ENCODE results near the gene NLRX1.
"Not testable (repeated sequence)": the region's sequence is repeated elsewhere in the genome, so short reads cannot be mapped to it uniquely, and the experiment has no call there.

Gene NLRX1

DNA sequence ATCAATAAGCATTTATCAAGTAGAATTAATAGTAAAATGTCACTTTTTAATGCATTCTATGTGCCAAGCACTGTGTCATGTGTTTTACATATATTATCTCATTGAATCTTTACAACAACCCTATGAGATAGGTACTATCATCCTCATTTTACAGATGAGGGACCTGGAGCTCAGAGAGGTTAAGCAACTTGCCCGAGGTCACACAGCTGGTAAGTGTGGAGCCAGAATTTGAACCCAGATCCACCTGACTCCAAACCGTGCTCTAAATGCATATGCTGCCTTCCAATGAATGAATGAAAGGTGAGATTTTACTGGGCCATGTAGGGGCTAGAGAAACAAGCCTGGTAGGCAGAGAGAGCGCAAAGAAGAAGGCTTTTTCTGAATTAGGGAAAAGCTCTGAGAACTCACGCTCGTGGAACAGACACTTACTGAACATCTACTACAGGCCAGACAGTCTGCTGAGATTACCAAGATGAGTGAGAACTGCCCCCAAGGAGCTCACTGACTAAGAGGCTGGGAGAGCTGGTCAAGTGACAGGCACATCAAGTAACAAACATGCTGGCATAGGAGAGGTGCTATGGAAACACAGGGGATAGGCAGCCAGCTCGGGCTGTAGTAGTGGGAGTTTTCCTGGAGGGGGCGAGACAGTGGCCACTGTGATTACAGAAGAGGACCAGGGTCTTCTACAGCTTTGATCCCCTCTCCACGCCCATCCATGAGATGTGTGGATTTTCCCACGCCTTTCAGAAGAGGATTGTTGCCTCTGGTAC is 15.3 kb upstream of the NLRX1 start:
- no peak for DNase-seq

DNA sequence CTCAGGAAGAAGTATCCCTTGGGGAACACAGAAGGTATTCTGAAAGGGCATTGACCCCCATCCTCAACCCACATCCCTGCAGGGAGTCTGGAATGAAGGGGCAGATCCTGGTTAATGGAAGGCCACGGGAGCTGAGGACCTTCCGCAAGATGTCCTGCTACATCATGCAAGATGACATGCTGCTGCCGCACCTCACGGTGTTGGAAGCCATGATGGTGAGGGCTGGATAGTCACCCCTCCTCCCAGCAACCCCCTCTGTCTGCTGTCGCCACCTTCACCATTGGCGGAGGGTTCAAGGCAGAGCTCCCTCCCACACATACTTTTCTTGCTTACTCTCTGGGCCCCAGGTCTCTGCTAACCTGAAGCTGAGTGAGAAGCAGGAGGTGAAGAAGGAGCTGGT is 14.3 kb upstream of the NLRX1 start:
- DNase-seq, result no peak

DNA sequence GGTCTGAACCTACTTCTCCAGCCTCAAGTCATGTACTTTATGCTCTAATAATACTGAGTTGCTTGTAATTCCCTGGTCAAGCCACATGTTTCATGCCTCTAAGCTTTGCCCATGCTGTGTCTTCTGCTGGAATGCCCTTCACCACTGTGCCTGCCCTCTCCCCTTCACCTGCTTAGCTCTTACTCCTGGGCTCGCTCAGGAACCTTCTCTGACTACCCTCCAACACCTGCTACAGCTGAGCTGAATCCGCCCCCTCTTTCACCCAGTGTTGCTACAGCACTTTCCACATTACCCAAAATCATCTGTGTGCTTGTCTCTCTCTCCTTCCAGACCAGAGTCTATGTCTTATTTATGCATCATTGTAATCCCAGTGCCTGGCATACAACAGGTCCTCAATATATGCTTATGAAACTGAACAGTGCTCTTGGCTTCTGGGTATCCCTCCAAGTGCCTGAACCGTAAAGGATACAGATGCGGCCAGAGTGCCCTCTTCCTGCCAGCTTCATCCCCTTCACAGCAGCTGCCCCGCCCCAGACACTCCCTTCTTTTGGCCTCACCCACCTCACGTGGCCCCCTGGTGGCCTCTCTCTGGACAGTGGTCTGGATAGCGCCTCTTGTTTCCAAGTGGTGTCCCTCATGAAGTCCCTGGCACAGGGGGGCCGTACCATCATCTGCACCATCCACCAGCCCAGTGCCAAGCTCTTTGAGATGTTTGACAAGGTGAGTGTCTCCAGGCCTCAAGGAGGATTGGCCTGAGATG is 12.6 kb upstream of the NLRX1 start:
- no peak for DNase-seq

DNA sequence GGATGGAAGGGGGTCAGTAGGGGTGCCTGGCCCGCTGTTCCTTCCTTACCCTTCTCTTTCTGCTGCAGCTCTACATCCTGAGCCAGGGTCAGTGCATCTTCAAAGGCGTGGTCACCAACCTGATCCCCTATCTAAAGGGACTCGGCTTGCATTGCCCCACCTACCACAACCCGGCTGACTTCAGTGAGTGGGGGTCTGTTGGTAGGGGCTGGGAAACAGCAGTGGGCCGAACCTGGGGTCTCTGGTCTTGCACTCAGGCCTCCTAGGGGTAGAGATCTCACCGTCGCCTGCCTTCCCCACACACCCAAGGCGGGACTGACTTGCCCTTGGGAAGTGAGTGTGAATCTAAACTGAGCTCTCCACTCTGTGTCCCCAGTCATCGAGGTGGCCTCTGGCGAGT is 12.0 kb upstream of the NLRX1 start:
- no peak for DNase-seq

DNA sequence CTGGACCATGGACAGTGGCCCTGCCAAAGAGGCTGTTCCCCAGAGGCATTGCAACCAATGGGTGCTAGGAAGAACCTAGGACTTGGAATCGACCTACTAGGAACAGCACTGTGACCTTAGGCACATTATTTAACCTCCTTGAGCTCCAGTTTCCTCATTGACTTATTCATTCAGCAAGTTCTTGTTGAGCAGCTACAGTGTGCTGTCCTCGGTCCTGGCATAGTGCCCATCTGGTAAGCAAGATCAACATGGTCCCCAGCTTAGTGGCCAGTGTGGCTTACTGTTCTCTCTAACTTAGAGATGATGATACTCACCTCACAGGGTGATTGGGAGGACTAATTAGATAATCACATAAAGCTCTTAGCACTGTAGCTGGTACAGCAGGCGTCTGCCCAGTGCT is 11.5 kb upstream of the NLRX1 start:
- DNase-seq, result no peak

DNA sequence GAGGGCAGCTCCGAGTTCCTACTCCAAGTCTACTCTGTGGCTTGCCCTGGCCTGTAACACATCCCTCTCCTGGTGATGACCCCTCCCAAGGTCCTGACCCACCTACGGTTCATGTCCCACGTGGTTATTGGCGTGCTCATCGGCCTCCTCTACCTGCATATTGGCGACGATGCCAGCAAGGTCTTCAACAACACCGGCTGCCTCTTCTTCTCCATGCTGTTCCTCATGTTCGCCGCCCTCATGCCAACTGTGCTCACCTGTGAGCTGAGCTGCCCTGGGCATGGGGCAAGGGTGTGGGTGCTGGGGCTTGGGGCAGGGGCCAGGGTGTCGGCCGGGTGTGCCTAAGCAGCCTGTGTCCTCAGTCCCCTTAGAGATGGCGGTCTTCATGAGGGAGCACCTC is 10.1 kb upstream of the NLRX1 start:
- DNase-seq, result no peak

DNA sequence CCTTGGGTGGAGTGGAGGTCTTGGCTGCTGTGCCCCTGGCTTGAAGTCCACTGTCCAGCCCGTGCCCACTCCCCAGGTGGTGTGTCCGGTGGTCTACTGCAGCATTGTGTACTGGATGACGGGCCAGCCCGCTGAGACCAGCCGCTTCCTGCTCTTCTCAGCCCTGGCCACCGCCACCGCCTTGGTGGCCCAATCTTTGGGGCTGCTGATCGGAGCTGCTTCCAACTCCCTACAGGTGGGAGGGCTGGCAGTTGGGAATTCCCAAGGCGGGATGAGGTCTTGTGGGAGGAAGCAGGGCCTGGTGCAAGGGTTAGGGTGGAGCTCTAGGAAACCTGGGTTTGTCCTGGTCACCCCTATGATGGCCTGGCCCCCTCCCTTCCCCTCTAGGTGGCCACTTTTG is 8.4 kb upstream of the NLRX1 start:
- DNase-seq, result no peak

DNA sequence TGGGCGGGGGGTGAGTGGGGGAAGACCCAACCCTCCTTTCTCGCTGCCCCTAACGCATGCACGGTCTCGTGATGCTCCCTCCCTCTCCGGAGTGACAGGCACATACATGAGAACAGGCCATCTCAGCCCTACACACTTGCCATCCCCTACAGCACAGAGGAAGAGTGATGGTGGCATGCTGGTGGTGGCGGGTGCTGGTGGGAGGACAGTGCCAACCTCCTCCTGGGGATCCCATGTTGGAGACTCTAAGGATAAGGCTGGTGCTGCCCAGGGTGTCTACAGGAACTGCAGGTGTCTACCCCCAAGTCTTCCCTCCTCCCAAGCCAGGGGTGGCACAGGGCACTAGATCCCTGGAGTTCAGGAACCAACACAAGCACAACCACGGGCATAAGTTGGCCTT is 6.7 kb upstream of the NLRX1 start:
- DNase-seq, result no peak

DNA sequence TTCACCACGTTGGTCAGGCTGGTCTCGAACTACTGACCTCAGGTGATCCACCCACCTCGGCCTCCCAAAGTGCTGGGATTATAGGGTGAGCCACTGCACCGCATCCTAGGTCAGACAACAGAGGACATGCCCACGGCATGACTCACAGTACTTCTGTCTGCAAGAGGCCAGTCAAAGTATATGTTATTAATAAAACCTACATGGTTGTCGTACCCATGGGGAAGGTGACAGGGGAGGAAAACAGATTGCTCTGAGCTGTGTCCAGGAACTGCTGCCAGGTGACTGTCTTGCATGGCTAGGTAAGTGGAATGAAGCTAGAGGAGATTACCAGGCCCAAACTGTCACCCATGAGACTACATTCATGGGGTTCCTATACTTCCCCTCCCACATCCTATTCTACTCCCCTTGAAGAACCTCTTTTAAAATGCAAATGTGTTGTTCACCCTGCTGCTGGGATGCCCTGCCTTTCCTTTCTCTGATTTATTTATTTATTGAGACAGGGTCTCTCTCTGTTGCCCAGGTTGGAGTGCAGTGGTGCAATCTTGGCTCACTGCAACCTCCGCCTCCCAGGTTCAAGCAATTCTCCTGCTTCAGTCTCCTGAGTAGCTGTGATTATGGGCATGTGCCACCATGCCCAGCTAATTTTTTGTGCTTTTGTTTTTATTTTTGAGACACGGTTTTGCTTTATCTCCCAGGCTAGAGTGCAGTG is 2.0 kb upstream of the NLRX1 start:
- DNase-seq, result no peak

DNA sequence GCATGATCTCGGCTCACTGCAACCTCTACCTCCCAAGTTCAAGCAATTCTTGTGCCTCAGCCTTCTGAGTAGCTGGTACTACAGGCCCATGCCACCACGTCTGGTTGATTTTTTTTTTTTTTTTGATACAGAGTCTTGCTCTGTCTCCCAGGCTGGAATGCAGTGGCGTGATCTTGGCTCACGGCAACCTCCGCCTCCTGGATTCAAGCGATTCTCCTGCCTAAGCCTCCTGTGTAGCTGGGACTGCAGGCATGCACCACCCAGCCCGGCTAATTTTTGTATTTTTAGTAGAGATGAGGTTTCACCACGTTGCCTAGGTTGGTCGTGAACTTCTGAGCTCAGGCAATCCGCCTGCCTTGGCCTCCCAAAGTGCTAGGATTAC is 1.5 kb upstream of the NLRX1 start:
- not testable (repeated sequence) for DNase-seq

DNA sequence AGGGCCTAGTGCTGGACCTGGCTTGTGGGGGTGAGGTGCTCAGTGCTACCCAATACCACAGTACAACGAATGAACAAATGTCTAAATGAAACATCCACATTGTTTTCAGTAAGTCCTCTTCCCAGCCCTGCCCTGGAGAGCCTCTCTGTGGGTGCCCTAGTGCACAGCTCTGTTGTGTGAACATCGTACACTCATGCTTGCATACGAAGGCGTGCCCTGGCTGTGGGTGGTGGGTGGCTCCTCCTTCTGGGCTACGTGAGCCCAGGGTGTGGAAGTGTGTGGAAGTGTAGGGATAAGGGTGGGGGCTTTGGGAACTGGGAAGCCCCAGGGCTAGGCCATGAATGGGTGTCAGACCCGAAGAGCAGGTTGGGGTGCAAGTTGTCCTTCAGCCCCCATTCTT is 592 bp upstream of the NLRX1 start:
- DNase-seq, result no peak

DNA sequence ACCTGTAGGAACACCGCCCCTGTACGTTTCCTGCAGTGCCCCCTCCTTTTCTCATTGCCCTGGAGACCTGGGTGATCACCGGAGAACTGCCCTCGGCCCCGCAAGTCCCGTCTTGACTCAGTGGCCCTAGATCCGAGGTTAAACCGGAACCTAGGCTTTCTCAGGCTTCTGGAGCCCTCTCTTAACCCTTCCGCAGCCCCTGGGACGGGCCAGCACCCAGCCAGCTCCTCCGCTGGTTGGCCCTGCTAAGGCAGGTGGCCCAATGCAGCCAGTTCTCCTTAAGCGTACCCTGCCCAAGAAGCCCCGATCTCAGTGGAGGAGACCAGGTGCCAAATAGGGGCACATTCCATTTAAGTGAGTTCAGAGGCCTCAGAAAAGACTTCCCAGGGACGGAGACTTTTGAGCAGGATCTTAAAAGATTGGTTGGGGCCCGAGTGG is 776 bp downstream of the NLRX1 start:
- no peak for DNase-seq

DNA sequence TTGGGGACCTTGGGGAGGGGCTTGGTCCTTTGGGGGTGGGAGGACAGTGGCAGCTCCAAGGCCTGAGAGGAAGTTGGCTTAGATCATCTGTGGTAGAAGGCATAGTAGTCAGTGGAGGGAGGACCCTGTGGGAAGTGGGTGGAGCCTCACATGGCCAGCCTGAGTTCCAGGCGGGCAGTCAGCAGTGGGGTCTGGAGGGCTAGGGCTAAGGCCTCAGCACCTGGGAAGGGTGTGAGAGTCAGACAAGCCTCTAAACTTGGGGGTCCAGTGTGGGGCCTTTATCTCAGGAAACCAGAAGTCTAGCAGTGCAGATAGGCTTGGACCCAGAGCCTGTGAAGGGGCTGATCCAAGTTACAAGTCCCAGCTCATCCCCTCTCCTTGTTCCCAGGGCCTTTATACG is 4.0 kb downstream of the NLRX1 start:
- DNase-seq, result no peak

DNA sequence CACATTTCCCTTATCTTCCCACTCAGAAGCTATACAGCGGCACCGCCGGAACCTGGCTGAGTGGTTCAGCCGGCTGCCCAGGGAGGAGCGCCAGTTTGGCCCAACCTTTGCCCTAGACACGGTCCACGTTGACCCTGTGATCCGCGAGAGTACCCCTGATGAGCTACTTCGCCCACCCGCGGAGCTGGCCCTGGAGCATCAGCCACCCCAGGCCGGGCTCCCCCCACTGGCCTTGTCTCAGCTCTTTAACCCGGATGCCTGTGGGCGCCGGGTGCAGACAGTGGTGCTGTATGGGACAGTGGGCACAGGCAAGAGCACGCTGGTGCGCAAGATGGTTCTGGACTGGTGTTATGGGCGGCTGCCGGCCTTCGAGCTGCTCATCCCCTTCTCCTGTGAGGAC is 4.9 kb downstream of the NLRX1 start:
- DNase-seq, result no peak

DNA sequence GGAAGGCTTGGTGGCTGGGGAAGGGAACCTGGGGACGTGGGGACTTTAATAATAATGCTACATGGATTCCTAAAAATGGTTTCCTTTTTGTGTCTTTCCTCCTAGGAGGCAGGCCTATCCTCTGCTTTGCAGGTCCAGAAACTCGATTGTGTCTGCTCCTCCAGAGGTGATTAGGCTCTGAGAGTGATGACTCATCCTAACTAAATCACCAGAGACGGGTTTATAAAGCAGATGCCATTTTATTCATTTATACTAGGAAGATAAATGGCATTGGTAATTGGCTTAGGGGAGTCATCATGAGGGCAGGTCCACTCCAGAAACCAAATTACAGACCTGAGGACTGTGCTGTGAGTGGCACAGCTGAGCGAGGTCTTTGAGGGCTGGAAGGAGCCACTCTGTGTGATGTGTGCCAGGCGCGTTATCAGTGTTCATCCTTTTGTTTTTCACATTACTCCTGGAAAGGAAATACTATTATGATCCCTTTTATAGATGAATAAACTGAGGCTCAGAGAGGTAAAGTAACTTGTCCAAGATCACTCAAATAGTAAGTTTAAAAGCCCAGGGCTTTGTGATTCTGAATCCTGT is 7.1 kb downstream of the NLRX1 start:
- DNase-seq, result no peak

DNA sequence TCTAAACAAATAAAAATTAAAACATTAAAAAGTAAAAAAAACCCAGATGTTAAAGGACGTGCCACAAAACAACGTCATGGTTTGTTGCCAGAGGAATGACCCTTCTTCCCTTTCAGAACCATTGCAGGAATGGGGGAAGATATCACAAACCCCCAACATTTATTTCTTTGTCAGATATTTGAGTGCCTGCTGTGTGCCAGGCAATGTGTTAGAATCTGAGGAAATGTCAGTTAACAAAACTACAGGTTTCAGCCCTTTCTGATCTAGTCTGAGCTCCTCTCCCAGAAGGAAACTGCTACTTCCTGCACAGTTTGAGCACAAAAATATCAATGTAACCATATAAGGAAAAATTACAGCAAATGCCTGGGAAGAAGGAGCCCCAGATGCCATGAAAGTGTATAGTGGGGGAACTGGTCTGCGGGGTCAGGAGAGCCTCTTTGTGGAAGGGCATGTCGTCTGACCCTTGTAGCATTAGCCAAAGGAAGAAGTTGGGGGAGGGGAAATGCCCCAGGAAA is 9.7 kb downstream of the NLRX1 start:
- DNase-seq, result no peak

DNA sequence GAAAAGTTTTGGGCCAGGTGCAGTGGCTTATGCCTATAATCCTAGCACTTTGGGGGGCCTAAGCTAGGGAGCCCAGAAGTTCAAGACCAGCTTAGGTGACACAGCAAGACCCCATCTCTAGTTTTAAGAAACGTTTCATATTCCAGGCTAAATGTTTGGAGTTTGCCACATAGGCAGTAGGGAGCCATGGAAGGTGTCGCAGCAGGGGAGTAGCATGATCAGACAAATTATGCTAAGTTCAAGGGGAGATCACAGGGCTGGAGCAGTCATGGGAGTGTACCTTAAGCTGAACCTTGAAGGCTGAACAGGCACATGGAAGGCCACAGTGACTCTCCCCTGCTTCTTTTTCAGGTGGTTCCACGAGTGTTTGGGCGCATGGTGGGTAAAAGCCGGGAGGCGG is 10.8 kb downstream of the NLRX1 start:
- no peak for DNase-seq

DNA sequence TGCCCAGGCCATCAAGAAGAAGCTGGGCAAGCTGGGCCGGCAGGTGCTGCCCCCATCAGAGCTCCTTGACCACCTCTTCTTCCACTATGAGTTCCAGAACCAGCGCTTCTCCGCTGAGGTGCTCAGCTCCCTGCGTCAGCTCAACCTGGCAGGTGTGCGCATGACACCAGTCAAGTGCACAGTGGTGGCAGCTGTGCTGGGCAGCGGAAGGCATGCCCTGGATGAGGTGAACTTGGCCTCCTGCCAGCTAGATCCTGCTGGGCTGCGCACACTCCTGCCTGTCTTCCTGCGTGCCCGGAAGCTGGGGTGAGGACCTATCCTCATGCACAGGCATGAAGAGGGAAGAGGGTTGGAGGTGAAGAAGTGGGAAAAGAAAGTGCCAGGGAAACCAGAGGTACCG is 11.5 kb downstream of the NLRX1 start:
- DNase-seq, result no peak

DNA sequence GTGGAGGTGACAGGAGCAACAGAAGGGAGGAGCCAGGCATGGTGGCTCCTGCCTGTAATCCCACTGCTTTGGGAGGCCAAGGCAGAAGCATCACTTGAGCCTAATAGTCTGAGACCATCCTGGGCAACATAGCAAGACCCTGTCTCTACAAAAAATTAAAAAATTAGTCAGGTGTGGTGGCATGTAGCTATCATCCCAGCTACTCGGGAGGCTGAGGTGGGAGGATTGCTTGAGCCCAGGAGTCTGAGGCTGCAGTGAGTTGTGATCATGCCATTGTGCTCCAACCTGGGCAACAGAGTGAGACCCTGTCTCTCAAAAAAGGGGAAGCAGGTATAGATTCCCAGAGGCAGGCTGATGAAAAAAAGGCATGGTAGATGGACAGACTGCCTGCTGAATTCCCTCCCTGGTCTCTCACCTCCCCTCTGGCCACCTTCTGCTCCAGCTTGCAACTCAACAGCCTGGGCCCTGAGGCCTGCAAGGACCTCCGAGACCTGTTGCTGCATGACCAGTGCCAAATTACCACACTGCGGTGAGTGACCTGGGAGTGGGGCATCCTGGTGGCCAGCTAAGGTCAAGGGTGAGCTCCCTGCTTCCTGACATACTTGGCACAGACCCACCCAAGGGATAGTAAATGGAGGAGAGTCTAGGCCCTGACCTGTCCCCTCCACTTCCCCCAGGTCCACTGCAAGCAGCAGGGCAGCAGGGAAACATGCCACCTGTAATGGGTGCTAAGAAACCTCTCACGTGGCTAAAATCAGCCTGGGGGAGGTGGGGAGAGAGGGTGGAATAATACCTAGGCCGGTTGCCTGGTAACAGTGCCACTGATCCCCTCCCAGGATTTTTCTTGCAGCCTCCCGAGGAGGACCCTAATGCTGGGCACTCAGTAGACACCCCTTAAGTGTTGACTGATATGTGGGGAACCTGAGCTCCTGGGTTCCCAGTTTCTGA is 12.5 kb downstream of the NLRX1 start:
- no peak for DNase-seq

DNA sequence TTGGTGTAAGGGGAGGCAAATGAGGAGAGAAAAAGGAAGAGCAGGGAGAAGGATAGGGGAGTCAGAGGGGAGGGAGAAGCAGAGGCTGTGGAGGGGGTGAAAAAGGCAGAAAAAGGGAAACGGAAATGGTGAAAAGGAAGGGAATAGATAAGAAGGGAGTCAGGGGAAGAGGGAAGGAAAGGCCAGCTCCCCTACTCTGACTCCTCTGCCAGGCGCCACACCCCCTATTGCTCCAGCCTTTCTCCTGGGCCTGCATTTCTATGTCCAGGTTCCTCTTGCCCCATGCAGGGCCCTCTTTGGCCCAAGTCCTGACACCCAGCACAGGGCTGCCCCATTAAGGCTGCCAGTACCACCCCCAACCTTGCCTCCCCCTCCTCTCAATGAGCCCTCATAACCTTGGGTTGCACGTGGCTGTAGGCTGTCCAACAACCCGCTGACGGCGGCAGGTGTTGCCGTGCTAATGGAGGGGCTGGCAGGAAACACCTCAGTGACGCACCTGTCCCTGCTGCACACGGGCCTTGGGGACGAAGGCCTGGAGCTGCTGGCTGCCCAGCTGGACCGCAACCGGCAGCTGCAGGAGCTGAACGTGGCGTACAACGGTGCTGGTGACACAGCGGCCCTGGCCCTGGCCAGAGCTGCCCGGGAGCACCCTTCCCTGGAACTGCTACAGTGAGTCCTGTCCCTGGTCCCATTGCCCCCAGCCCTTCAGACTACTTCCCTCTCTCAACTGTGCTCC is 13.3 kb downstream of the NLRX1 start:
- no peak for DNase-seq

DNA sequence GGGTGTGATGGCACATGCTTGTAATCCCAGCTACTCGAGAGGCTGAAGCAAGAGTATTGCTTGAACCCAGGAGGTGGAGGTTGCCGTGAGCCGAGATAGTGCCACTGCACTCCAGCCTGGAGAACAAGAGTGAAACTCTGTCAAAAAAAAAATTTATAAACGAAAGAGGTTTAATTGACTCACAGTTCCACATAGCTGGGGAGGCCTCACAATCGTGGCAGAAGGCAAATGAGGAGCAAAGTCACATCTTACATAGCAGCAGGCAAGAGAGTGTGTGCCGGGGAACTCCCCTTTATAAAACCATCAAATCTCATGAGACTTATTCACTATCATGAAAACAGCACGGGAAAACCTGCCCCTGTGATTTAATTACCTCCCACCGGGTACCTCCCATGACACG is 15.9 kb downstream of the NLRX1 start:
- DNase-seq, result not testable (repeated sequence)
